HepG2 (cell line): Measurements from ENCODE around the gene SLC22A31. TPM values are rescaled to one million over a fixed set of nuclear protein-coding genes. Genes with fewer than 3 reads are reported as not detected.
A peak's percentile ranks its signal among the peaks of the same experiment; 100 is the strongest.

Experiments used
- ATRX ChIP-seq: sonication (generic); formaldehyde crosslinking; IDR thresholded peaks from 2 replicates; pipeline ENCODE4 v1.4.0; 2020; ENCODE audit warnings: missing genetic modification reagents, borderline replicate concordance
- CC2D1A ChIP-seq: sonication (generic); formaldehyde crosslinking; IDR thresholded peaks from 2 replicates; pipeline ENCODE4 v1.8.1; 2023; ENCODE audit warnings: mild to moderate bottlenecking, missing genetic modification reagents
- CCAR2 ChIP-seq: fragments of 200-400 bp; formaldehyde crosslinking; optimal IDR thresholded peaks from 2 replicates; pipeline ENCODE3; 2018; ENCODE audit warnings: low read depth, mild to moderate bottlenecking, low read length, moderate library complexity
- DNMT3B ChIP-seq: conservative IDR thresholded peaks from 2 replicates; pipeline ENCODE4 v1.6.1; 2016; ENCODE audit warnings: missing biosample characterization, control low read depth
- FIP1L1 ChIP-seq: fragments of 200-400 bp; formaldehyde crosslinking; IDR thresholded peaks from 2 replicates; pipeline ENCODE4 v1.6.1; 2018; ENCODE audit warnings: low read depth, mild to moderate bottlenecking, low read length, moderate library complexity, borderline replicate concordance; ENCODE audit not compliant: insufficient read depth
- HNRNPL ChIP-seq: fragments of 200-400 bp; formaldehyde crosslinking; IDR thresholded peaks from 2 replicates; pipeline ENCODE4 v1.6.1; 2017; ENCODE audit warnings: mild to moderate bottlenecking, low read depth, low read length
- KMT2B ChIP-seq: IDR thresholded peaks from 2 replicates; pipeline ENCODE4 v1.6.1; 2016; ENCODE audit warnings: missing genetic modification reagents, missing compliant biosample characterization
- NFE2L2 ChIP-seq: fragments of 150-350 bp; IDR thresholded peaks from 2 replicates; pipeline ENCODE4 v1.6.1; 2014; ENCODE audit warnings: low read length
- NFYB ChIP-seq: sonication (generic); formaldehyde crosslinking; IDR thresholded peaks from 2 replicates; pipeline ENCODE4 v1.4.0; 2020; ENCODE audit warnings: missing genetic modification reagents
- PCBP1 ChIP-seq: fragments of 200-400 bp; formaldehyde crosslinking; IDR thresholded peaks from 2 replicates; pipeline ENCODE4 v1.6.1; 2017; ENCODE audit warnings: mild to moderate bottlenecking, low read depth, low read length, borderline replicate concordance
- REL ChIP-seq: sonication (generic); formaldehyde crosslinking; conservative IDR thresholded peaks from 2 replicates; pipeline ENCODE4 v1.8.0; 2022; ENCODE audit warnings: mild to moderate bottlenecking, missing genetic modification reagents, moderate library complexity
- SALL1 ChIP-seq: sonication (generic); formaldehyde crosslinking; IDR thresholded peaks from 2 replicates; pipeline ENCODE4 v1.8.0; 2022; ENCODE audit warnings: mild to moderate bottlenecking, missing genetic modification reagents
- SNAI1 ChIP-seq: sonication (generic); formaldehyde crosslinking; IDR thresholded peaks from 2 replicates; pipeline ENCODE4 v1.5.0; 2020; ENCODE audit warnings: mild to moderate bottlenecking, missing genetic modification reagents, borderline replicate concordance
- ZNF557 ChIP-seq: sonication (generic); formaldehyde crosslinking; IDR thresholded peaks from 2 replicates; pipeline ENCODE4 v1.4.0; 2020; ENCODE audit warnings: missing genetic modification reagents
- ZNF792 ChIP-seq: IDR thresholded peaks from 2 replicates; pipeline ENCODE4 v1.6.1; 2016
- polyA plus RNA-seq, 8 experiments: library from polyadenylated mRNA; depleted of rRNA in 3 of 8; stranded (reverse) in 7 of 8; unstranded in 1 of 8; fragments of >200 nt; fragmentation: Illumina TruSeq in 4 of 8; extraction: Trizol in 4 of 8; gene quantifications; 2 replicates each; pipeline versions ENCODE4 v1.2.1 to v1.2.3, GENCODE V29; 2011 to 2016; ENCODE audit warnings: low read depth in 4 of 8, missing spikeins in 1 of 8, mixed read lengths in 1 of 8; ENCODE audit not compliant: insufficient read depth in 1 of 8
- total RNA-seq, 5 experiments: library from RNA; depleted of rRNA; stranded (reverse); fragments of >200 nt; fragmentation: Illumina TruSeq; extraction: Trizol; gene quantifications; 2 replicates each; pipeline ENCODE4 v1.2.3, GENCODE V29; 2016; ENCODE audit warnings: low read depth in 1 of 5
- TF ChIP-seq, protein P1 (sequence below): sonication (generic); formaldehyde crosslinking; IDR thresholded peaks from 2 replicates; pipeline ENCODE4 v1.4.0; 2020; ENCODE audit warnings: missing genetic modification reagents, borderline replicate concordance
- TF ChIP-seq, protein P2 (sequence below): sonication (generic); formaldehyde crosslinking; IDR thresholded peaks from 2 replicates; pipeline ENCODE4 v1.4.0; 2020; ENCODE audit warnings: missing genetic modification reagents, borderline replicate concordance
- TF ChIP-seq, protein P3 (sequence below): sonication (generic); formaldehyde crosslinking; IDR thresholded peaks from 2 replicates; pipeline ENCODE4 v1.9.0; 2021; ENCODE audit warnings: missing genetic modification reagents, borderline replicate concordance
- TF ChIP-seq, protein P4 (sequence below): fragments of 450-650 bp; IDR thresholded peaks from 2 replicates; pipeline ENCODE4 v1.6.1; 2016
- TF ChIP-seq, protein P5 (sequence below): sonication (generic); formaldehyde crosslinking; conservative IDR thresholded peaks from 2 replicates; pipeline ENCODE4 v1.5.0; 2020; ENCODE audit warnings: missing genetic modification reagents

SLC22A31 gene
- total and polyA plus RNA-seq, 2 of the 13 experiments (the other 11 are each of a cell fraction or from before 2014, with no cell fraction given) = 67.3 to 83.3 TPM

DNA sequence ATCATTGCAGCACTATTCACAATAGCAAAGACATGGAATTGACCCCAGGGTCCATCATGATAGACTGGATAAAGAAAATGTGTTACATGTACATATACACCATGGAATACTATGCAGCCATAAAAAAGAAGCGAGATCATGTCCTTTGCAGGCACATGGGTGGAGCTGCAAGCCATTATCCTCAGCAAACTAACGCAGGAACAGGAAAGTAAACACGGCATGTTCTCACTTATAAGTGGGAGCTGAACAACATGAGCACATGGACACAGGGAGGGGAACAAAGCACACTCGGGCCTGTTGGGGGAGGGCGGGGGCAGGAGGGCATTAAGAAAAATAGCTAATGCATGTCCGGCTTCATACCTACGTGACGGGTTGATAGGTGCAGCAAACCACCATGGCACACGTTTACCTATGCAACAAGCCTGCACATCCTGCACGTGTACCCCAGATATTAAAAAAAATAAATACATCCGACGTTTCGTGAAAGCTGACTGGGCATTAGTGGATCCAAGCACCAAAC lies 46.1 kb upstream of the SLC22A31 start (continued):
- TF ChIP-seq, protein P1, sequence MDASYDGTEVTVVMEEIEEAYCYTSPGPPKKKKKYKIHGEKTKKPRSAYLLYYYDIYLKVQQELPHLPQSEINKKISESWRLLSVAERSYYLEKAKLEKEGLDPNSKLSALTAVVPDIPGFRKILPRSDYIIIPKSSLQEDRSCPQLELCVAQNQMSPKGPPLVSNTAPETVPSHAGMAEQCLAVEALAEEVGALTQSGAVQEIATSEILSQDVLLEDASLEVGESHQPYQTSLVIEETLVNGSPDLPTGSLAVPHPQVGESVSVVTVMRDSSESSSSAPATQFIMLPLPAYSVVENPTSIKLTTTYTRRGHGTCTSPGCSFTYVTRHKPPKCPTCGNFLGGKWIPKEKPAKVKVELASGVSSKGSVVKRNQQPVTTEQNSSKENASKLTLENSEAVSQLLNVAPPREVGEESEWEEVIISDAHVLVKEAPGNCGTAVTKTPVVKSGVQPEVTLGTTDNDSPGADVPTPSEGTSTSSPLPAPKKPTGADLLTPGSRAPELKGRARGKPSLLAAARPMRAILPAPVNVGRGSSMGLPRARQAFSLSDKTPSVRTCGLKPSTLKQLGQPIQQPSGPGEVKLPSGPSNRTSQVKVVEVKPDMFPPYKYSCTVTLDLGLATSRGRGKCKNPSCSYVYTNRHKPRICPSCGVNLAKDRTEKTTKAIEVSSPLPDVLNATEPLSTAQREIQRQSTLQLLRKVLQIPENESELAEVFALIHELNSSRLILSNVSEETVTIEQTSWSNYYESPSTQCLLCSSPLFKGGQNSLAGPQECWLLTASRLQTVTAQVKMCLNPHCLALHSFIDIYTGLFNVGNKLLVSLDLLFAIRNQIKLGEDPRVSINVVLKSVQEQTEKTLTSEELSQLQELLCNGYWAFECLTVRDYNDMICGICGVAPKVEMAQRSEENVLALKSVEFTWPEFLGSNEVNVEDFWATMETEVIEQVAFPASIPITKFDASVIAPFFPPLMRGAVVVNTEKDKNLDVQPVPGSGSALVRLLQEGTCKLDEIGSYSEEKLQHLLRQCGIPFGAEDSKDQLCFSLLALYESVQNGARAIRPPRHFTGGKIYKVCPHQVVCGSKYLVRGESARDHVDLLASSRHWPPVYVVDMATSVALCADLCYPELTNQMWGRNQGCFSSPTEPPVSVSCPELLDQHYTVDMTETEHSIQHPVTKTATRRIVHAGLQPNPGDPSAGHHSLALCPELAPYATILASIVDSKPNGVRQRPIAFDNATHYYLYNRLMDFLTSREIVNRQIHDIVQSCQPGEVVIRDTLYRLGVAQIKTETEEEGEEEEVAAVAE (CRISPR knock-in tag) = 0 out of 2 replicates have a peak, but pooled peaks have one; percentile 27
- TF ChIP-seq REL = no peak
- TF ChIP-seq FIP1L1 = no peak
- no peak for TF ChIP-seq ZNF792 (CRISPR knock-in tag)
- no peak for TF ChIP-seq NFE2L2
- peak; percentile 87; the same call in 1 of the 2 replicates for TF ChIP-seq ZNF557 (CRISPR knock-in tag)
- TF ChIP-seq, protein P2, sequence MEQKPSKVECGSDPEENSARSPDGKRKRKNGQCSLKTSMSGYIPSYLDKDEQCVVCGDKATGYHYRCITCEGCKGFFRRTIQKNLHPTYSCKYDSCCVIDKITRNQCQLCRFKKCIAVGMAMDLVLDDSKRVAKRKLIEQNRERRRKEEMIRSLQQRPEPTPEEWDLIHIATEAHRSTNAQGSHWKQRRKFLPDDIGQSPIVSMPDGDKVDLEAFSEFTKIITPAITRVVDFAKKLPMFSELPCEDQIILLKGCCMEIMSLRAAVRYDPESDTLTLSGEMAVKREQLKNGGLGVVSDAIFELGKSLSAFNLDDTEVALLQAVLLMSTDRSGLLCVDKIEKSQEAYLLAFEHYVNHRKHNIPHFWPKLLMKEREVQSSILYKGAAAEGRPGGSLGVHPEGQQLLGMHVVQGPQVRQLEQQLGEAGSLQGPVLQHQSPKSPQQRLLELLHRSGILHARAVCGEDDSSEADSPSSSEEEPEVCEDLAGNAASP (CRISPR knock-in tag) = no peak
- no peak for TF ChIP-seq CC2D1A (CRISPR knock-in tag)
- TF ChIP-seq ATRX = no peak
- no peak for TF ChIP-seq CCAR2
- TF ChIP-seq, protein P3, sequence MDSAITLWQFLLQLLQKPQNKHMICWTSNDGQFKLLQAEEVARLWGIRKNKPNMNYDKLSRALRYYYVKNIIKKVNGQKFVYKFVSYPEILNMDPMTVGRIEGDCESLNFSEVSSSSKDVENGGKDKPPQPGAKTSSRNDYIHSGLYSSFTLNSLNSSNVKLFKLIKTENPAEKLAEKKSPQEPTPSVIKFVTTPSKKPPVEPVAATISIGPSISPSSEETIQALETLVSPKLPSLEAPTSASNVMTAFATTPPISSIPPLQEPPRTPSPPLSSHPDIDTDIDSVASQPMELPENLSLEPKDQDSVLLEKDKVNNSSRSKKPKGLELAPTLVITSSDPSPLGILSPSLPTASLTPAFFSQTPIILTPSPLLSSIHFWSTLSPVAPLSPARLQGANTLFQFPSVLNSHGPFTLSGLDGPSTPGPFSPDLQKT (CRISPR knock-in tag) = no peak
- TF ChIP-seq HNRNPL = no peak
- no peak for TF ChIP-seq KMT2B (CRISPR knock-in tag)
- TF ChIP-seq, protein P4, sequence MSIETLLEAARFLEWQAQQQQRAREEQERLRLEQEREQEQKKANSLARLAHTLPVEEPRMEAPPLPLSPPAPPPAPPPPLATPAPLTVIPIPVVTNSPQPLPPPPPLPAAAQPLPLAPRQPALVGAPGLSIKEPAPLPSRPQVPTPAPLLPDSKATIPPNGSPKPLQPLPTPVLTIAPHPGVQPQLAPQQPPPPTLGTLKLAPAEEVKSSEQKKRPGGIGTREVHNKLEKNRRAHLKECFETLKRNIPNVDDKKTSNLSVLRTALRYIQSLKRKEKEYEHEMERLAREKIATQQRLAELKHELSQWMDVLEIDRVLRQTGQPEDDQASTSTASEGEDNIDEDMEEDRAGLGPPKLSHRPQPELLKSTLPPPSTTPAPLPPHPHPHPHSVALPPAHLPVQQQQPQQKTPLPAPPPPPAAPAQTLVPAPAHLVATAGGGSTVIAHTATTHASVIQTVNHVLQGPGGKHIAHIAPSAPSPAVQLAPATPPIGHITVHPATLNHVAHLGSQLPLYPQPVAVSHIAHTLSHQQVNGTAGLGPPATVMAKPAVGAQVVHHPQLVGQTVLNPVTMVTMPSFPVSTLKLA = peak; percentile 90
- TF ChIP-seq, protein P5, sequence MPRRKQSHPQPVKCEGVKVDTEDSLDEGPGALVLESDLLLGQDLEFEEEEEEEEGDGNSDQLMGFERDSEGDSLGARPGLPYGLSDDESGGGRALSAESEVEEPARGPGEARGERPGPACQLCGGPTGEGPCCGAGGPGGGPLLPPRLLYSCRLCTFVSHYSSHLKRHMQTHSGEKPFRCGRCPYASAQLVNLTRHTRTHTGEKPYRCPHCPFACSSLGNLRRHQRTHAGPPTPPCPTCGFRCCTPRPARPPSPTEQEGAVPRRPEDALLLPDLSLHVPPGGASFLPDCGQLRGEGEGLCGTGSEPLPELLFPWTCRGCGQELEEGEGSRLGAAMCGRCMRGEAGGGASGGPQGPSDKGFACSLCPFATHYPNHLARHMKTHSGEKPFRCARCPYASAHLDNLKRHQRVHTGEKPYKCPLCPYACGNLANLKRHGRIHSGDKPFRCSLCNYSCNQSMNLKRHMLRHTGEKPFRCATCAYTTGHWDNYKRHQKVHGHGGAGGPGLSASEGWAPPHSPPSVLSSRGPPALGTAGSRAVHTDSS (CRISPR knock-in tag) = no peak
- TF ChIP-seq PCBP1 = no peak
- no peak for TF ChIP-seq DNMT3B (CRISPR knock-in tag)
- peak; percentile 46 for TF ChIP-seq SALL1 (CRISPR knock-in tag)
- no peak for TF ChIP-seq SNAI1 (CRISPR knock-in tag)
- TF ChIP-seq NFYB = 0 out of 2 replicates have a peak, but pooled peaks have one; percentile 17
